ENCODE measurements around the gene KCNQ5.

The KCNQ5 gene

GRCh38 chr6:73036689-73037088 is 414.8 kb downstream of the KCNQ5 start:
- DNase-seq (ENCODE audit: extremely low read depth, low read depth): no peak
- no peak for TF ChIP-seq CTCF (IDR thresholded peaks at IDR 0.05; ENCODE audit: low read depth, low read length)

DNA sequence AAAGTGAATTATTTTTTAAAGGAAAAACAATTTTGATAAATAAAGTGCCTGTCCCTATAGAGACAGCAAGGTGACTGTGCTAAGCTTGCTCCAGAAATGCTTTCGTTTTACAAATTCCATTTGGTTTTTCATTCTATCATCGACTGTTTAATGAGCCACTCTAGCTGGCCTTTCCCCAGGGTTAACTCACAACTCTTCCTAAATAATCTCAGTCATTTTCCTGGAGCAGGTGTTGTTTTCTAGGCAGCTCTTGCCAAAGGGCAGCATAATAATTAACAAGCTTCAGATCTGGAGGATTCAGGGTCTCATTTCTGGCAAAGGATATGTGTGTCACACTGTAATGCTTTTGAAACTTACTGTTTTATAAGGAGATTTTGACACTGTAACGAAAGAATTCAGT is 419.2 kb downstream of the KCNQ5 start:
- no peak for DNase-seq (ENCODE audit: extremely low read depth, low read depth)
- no peak for TF ChIP-seq CTCF (IDR thresholded peaks at IDR 0.05; ENCODE audit: low read depth, low read length)

DNA sequence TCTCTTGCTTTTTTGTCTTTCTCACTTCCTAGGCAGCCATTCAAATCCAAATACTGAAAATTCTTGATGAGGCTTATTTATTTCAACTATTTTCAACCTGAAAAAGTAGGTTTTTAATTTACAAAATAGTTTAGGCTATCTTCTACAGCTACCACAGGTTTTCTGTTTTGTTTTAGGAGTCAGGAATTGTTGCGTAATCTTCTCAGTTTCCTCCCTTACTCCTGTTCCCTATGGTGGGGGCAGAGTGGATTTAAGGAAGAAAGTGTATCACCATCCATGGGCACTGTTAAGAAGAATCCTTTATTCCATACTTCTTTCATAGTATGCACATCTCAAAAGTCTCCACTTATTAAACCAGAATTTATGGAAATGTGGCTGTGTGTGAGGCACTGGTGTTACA is 421.0 kb downstream of the KCNQ5 start:
- DNase-seq (ENCODE audit: extremely low read depth, low read depth): no peak
- TF ChIP-seq CTCF (IDR thresholded peaks at IDR 0.05; ENCODE audit: low read depth, low read length): no peak

GRCh38 chr6:73043446-73043845 is 421.6 kb downstream of the KCNQ5 start:
- DNase-seq (ENCODE audit: extremely low read depth, low read depth): no peak
- TF ChIP-seq CTCF (IDR thresholded peaks at IDR 0.05; ENCODE audit: low read depth, low read length): no peak

GRCh38 chr6:73045609-73046008 is 423.7 kb downstream of the KCNQ5 start:
- no peak for TF ChIP-seq CTCF (IDR thresholded peaks at IDR 0.05; ENCODE audit: low read depth, low read length)
- DNase-seq (ENCODE audit: extremely low read depth, low read depth): no peak

- no peak for DNase-seq (ENCODE audit: extremely low read depth, low read depth)
- TF ChIP-seq CTCF (IDR thresholded peaks at IDR 0.05; ENCODE audit: low read depth, low read length): no peak
These were observed 425.9 kb downstream of the KCNQ5 start for GRCh38 chr6:73047801-73048200.

DNA sequence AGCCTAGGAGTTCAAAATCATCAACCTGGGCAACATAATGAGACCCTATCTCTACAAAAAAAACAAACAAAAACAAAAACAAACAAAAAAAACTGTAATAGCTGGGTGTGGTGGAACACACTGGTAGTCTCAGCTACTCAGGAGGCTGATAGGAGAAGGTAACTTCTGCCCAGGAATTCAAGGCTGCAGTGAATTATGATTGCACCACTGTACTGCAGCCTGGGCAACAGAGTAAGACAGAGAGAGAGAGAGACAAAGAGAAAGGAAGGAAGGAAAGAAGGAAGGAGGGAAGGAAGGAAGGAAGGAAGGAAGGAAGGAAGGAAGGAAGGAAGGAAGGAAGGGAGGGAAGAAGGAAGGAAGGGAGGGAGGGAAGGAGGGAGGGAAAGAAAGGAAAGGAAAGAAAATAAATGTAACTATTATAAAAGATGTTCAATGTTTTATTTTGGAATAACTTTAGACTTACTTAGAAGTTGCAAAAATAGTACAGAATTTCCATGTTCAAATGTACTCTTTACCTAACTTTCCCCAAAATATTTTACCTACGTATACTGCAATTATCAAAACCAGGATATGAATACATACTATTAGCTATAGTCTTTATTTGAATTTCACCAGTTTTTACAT is 428.2 kb downstream of the KCNQ5 start:
- DNase-seq (ENCODE audit: extremely low read depth, low read depth): no peak
- no peak for TF ChIP-seq CTCF (IDR thresholded peaks at IDR 0.05; ENCODE audit: low read depth, low read length)

All from AG09319 (cell line).